ENCODE data around the gene SET. TPM values are rescaled to one million over a fixed set of nuclear protein-coding genes. Genes with fewer than 3 reads are reported as not detected.

SET gene
- total and polyA plus RNA-seq, 4 donors: 398 to 512 (median 453) TPM

DNA sequence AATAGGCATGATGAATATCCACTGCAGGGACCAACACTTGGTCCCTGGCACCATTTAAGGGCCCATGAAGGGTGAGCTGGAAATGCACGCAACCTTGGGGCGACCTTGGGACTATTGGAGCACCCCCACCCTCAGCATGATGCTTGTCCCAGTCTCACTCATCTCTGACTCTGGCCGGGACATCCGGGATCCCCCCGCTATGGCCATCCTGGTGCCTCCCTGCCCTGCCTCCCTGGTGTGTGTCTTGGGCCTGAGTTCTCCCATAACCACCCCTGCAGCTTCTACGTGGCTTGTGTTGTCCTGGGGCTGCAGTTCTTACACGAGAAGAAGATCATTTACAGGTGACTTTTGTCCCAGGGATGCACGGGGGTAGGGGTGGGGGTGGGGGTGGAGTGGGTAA, 29.0 kb downstream of the SET start:
- 93% methylated on average over 5 of the region's 8 CpGs for WGBS (ENCODE audit: insufficient coverage)
- no peak for DNase-seq (ENCODE audit: low read depth in 4 of 6, low spot score in 6 of 6)

GRCh38 chr9:128718475-128718874, 29.5 kb downstream of the SET start:
- no peaks in the 10 kb centered on the region for H3K9me3 ChIP-seq (ENCODE audit: control insufficient read depth, insufficient read depth, low read length)

More for the DNA sequence above, 29.0 kb downstream of the SET start:
- Histone ChIP-seq H3K9me3 (ENCODE audit: control insufficient read depth, insufficient read depth, low read length) (no peaks in the 10 kb centered on the region), H3K4me3 (ENCODE audit: low read depth, low read length) (no peak overlapping the region), H3K27ac (ENCODE audit: low read depth, low read length) (no peak overlapping the region), H3K36me3 (ENCODE audit: control insufficient read depth, insufficient read depth, low read length) (peaks cover 40% of the 10 kb centered on the region), H3K4me1 (ENCODE audit: control insufficient read depth, insufficient read depth, low read length) (peaks cover under 1% of the 10 kb centered on the region), H3K27me3 (ENCODE audit: control insufficient read depth, insufficient read depth, low read length) (no peaks in the 10 kb centered on the region)

DNA sequence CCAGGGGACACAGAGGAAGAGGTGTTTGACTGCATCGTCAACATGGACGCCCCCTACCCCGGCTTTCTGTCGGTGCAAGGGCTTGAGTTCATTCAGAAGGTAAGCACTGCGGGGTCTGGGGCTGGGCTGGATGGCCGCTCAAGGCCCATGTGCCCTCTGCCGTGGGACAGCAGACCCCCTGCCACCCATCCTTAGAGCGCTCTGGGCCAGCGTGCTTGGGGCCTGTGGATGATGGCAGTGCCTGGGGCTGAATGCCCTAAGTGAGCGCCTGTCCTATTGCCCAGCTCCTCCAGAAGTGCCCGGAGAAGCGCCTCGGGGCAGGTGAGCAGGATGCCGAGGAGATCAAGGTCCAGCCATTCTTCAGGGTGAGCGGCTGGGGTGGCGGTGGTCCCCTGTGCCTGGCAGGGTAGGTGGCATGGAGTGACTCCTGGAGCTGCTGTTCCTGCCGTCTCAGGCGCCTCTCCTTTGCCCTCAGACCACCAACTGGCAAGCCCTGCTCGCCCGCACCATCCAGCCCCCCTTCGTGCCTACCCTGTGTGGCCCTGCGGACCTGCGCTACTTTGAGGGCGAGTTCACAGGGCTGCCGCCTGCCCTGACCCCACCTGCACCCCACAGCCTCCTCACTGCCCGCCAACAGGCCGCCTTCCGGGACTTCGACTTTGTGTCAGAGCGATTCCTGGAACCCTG, 31.0 kb downstream of the SET start:
- Histone ChIP-seq H3K4me3 (ENCODE audit: low read depth, low read length) (no peak overlapping the region), H3K36me3 (ENCODE audit: control insufficient read depth, insufficient read depth, low read length) (peaks cover 26% of the 10 kb centered on the region), H3K27ac (ENCODE audit: low read depth, low read length) (no peak overlapping the region), H3K4me1 (ENCODE audit: control insufficient read depth, insufficient read depth, low read length) (peaks cover 19% of the 10 kb centered on the region), H3K27me3 (ENCODE audit: control insufficient read depth, insufficient read depth, low read length) (no peaks in the 10 kb centered on the region), H3K9me3 (ENCODE audit: control insufficient read depth, insufficient read depth, low read length) (no peaks in the 10 kb centered on the region)
- no peak for DNase-seq (ENCODE audit: low read depth in 4 of 6, low spot score in 6 of 6)
- 90% methylated on average over 30 of the region's 30 CpGs for WGBS (ENCODE audit: insufficient coverage)

More at GRCh38 chr9:128718475-128718874, 29.5 kb downstream of the SET start:
- Histone ChIP-seq H3K4me3 (ENCODE audit: low read depth, low read length) (no peak overlapping the region), H3K36me3 (ENCODE audit: control insufficient read depth, insufficient read depth, low read length) (peaks cover 35% of the 10 kb centered on the region), H3K27ac (ENCODE audit: low read depth, low read length) (no peak overlapping the region), H3K27me3 (ENCODE audit: control insufficient read depth, insufficient read depth, low read length) (no peaks in the 10 kb centered on the region), H3K4me1 (ENCODE audit: control insufficient read depth, insufficient read depth, low read length) (peaks cover 5% of the 10 kb centered on the region)
- 91% methylated on average over 4 of the region's 5 CpGs for whole genome bisulfite sequencing (ENCODE audit: insufficient coverage)
- DNase-seq (ENCODE audit: low read depth in 4 of 6, low spot score in 6 of 6): no peak

DNA sequence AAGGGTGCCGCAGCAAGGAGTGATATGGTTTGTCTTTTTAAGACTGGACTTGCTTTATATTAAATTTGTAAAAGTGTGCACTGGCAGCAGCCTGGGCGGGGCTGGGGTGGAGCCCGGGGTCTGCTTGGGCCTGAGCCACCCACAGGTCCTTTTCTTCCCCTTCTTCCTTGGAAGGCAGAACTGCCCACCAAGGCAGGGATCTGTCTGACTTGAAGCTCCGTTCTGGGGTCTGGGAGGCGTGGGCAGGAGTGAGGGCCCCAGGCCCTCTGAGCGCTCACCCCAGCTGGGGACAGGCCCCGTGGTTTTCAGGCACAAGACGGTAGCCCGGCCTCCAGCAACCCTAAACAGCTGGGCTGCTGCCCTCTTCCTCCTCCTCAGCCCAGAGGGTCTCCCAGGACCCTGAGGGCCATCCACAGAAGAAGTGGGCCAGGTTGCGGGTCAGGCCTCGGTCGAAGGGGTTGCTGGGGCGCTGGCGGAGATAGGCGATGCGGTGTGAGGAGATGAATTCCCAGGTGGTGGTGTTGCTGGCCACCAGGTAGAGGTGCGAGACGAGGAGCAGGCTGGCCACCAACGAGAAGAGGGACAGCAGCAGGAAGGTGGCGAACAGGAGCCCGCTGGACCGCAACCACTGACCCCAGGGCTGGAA, 31.9 kb downstream of the SET start:
- Histone ChIP-seq H3K9me3 (ENCODE audit: control insufficient read depth, insufficient read depth, low read length) (no peaks in the 10 kb centered on the region), H3K4me1 (ENCODE audit: control insufficient read depth, insufficient read depth, low read length) (peaks cover 20% of the 10 kb centered on the region), H3K4me3 (ENCODE audit: low read depth, low read length) (no peak overlapping the region), H3K36me3 (ENCODE audit: control insufficient read depth, insufficient read depth, low read length) (peaks cover 23% of the 10 kb centered on the region), H3K27ac (ENCODE audit: low read depth, low read length) (no peak overlapping the region), H3K27me3 (ENCODE audit: control insufficient read depth, insufficient read depth, low read length) (no peaks in the 10 kb centered on the region)
- no peak for DNase-seq (ENCODE audit: low read depth in 4 of 6, low spot score in 6 of 6)
- WGBS (ENCODE audit: insufficient coverage): 93% methylated on average over 17 of the region's 22 CpGs

- Histone ChIP-seq H3K27ac (ENCODE audit: low read depth, low read length) (no peak overlapping the region), H3K27me3 (ENCODE audit: control insufficient read depth, insufficient read depth, low read length) (no peaks in the 10 kb centered on the region), H3K4me1 (ENCODE audit: control insufficient read depth, insufficient read depth, low read length) (peaks cover 20% of the 10 kb centered on the region), H3K9me3 (ENCODE audit: control insufficient read depth, insufficient read depth, low read length) (no peaks in the 10 kb centered on the region), H3K36me3 (ENCODE audit: control insufficient read depth, insufficient read depth, low read length) (peaks cover 23% of the 10 kb centered on the region), H3K4me3 (ENCODE audit: low read depth, low read length) (no peak overlapping the region)
- no peak for DNase-seq (ENCODE audit: low read depth in 4 of 6, low spot score in 6 of 6)
- 94% methylated on average over 16 of the region's 18 CpGs for WGBS (ENCODE audit: insufficient coverage)
These were observed 32.5 kb downstream of the SET start for GRCh38 chr9:128721487-128722010.

- Histone ChIP-seq H3K27me3 (ENCODE audit: control insufficient read depth, insufficient read depth, low read length) (no peaks in the 10 kb centered on the region), H3K27ac (ENCODE audit: low read depth, low read length) (no peak overlapping the region), H3K4me1 (ENCODE audit: control insufficient read depth, insufficient read depth, low read length) (peaks cover 20% of the 10 kb centered on the region), H3K4me3 (ENCODE audit: low read depth, low read length) (no peak overlapping the region), H3K36me3 (ENCODE audit: control insufficient read depth, insufficient read depth, low read length) (peaks cover 23% of the 10 kb centered on the region), H3K9me3 (ENCODE audit: control insufficient read depth, insufficient read depth, low read length) (no peaks in the 10 kb centered on the region)
- 67% methylated on average over 9 of the region's 9 CpGs for WGBS (ENCODE audit: insufficient coverage)
- DNase-seq (ENCODE audit: low read depth in 4 of 6, low spot score in 6 of 6): no peak
These were observed 33.6 kb downstream of the SET start for GRCh38 chr9:128722380-128723351.

DNA sequence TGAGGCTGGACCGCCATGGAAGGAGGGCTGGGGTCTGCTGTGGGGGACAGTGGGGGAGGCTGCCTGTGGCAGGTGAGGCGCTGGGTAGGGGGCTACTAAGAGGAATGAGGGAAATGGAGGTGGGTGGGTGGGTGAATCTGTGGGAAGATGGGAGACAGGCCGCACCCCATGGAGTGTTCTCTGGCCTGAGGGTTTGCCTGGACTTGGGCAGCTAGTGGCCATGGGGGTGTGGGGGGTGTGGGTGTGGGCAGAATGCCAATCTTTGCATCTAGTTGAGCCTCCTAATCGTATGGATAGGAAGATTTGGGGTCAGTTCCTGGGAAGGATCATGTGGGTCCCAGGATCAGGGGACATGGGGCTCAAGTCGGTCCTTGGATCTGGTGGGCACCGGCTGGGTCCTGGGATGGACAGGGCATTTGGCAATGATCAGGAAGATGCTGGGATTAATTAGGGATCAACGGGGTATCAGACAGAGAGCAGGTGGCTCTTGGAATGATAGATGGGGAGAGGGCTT, 34.4 kb downstream of the SET start:
- Histone ChIP-seq H3K4me3 (ENCODE audit: low read depth, low read length) (peak overlapping the region; percentile 64), H3K27me3 (ENCODE audit: control insufficient read depth, insufficient read depth, low read length) (no peaks in the 10 kb centered on the region), H3K4me1 (ENCODE audit: control insufficient read depth, insufficient read depth, low read length) (peaks cover 20% of the 10 kb centered on the region), H3K27ac (ENCODE audit: low read depth, low read length) (peak overlapping the region; percentile 47), H3K36me3 (ENCODE audit: control insufficient read depth, insufficient read depth, low read length) (peaks cover 29% of the 10 kb centered on the region), H3K9me3 (ENCODE audit: control insufficient read depth, insufficient read depth, low read length) (no peaks in the 10 kb centered on the region)
- no peak for DNase-seq (ENCODE audit: low read depth in 4 of 6, low spot score in 6 of 6)
- 41% methylated on average over 7 of the region's 7 CpGs for WGBS (ENCODE audit: insufficient coverage)

DNA sequence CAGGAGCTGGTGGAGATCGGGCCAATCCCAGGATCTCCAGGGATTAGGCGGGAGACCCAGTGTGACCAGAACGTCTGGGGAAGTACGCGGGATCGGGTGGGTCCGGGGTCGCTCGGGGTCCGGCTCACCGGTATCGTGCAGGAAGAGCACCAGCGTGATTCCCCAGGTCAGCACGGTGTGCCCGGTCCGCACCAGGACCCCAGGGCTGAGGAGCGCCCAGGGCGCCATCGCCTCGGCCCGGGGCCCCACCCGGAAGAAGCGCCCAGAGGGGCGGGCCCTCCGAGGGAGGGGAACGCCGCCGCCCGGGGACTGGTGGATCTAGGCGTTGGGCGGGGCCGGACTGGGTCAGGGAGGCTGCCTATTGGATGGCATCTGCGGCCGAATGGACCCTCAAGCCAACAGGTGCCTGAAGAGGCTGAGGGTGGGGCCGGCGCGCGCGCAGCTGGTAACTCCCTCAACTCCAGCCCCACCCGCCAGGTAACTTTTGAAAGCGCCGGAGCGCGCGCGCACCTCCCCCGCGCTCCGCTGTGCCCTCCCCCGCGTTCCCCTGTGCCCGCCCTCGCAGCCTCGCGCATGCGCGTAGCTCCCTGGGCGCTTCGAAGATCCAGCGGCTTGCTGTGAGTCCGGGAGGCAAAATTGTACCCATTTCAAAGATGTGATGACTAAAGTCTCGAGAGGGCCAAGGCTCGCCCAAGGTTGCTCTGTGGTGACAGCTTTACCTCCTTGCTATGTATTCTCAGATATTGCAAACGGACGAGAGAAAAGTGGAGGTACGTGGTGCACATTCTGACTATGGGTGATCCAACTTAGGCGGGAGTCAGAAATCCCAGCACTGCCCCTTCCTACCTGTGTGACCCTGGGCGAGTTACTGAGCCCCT, 35.1 kb downstream of the SET start, which contains the start of gene ZDHHC12:
Gene ZDHHC12, minus strand, starts transcription at position 262 of the 878 bp plus-strand sequence. Its CDS starts 34 bp downstream, at position 228.
- Histone ChIP-seq H3K27ac (ENCODE audit: low read depth, low read length) (peak within 1 kb of the TSS; percentile 47), H3K36me3 (ENCODE audit: control insufficient read depth, insufficient read depth, low read length) (peaks cover 32% of the 10 kb centered on the region), H3K27me3 (ENCODE audit: control insufficient read depth, insufficient read depth, low read length) (no peaks in the 10 kb centered on the region), H3K4me3 (ENCODE audit: low read depth, low read length) (peak within 1 kb of the TSS; percentile 64), H3K9me3 (ENCODE audit: control insufficient read depth, insufficient read depth, low read length) (no peaks in the 10 kb centered on the region), H3K4me1 (ENCODE audit: control insufficient read depth, insufficient read depth, low read length) (peaks cover 22% of the 10 kb centered on the region)
- under 1% methylated on average over 63 of the region's 68 CpGs for WGBS (ENCODE audit: insufficient coverage)
- peak; percentile 55 to 94 (median 64) for DNase-seq (ENCODE audit: low read depth in 4 of 6, low spot score in 6 of 6)
